Ishikawa (cell line): ENCODE results near the gene ZFP91.

ENCODE experiments used
- CEBPB ChIP-seq: IDR thresholded peaks from 2 replicates; pipeline ENCODE4 v1.6.1; 2012
- CREB1 ChIP-seq: IDR thresholded peaks from 2 replicates; pipeline ENCODE4 v1.6.1; 2012; ENCODE audit warnings: low read depth
- EGR1 ChIP-seq: IDR thresholded peaks from 2 replicates; pipeline ENCODE4 v1.6.1; 2012
- EP300 ChIP-seq: IDR thresholded peaks from 2 replicates; pipeline ENCODE4 v1.6.1; 2012; ENCODE audit warnings: borderline replicate concordance
- FOXM1 ChIP-seq: IDR thresholded peaks from 2 replicates; pipeline ENCODE4 v1.6.1; 2012; ENCODE audit warnings: low read depth, borderline replicate concordance
- MAX ChIP-seq: IDR thresholded peaks from 2 replicates; pipeline ENCODE4 v1.6.1; 2012
- NFIC ChIP-seq: IDR thresholded peaks from 2 replicates; pipeline ENCODE4 v1.6.1; 2012
- RAD21 ChIP-seq: IDR thresholded peaks from 2 replicates; pipeline ENCODE4 v1.6.1; 2012; ENCODE audit warnings: low read depth
- REST ChIP-seq: IDR thresholded peaks from 2 replicates; pipeline ENCODE4 v1.6.1; 2012; ENCODE audit warnings: low read depth, mild to moderate bottlenecking
- TAF1 ChIP-seq: IDR thresholded peaks from 2 replicates; pipeline ENCODE4 v1.6.1; 2012; ENCODE audit warnings: low read depth, mild to moderate bottlenecking
- TCF12 ChIP-seq: IDR thresholded peaks from 2 replicates; pipeline ENCODE4 v1.6.1; 2012; ENCODE audit warnings: low read depth
- TEAD4 ChIP-seq: IDR thresholded peaks from 2 replicates; pipeline ENCODE4 v1.6.1; 2012
- USF1 ChIP-seq: IDR thresholded peaks from 2 replicates; pipeline ENCODE4 v1.6.1; 2012
- YY1 ChIP-seq: IDR thresholded peaks from 2 replicates; pipeline ENCODE4 v1.6.1; 2012; ENCODE audit warnings: low read depth
- ZBTB7A ChIP-seq: IDR thresholded peaks from 2 replicates; pipeline ENCODE4 v1.6.1; 2012; ENCODE audit warnings: low read depth

Gene ZFP91

GRCh38 chr11:58628446-58628845, 49.6 kb downstream of the ZFP91 start:
- TF ChIP-seq USF1, result no peak
- no peak for TF ChIP-seq TEAD4
- TF ChIP-seq YY1, result no peak
- TF ChIP-seq TCF12, result no peak
- no peak for TF ChIP-seq REST
- TF ChIP-seq EGR1, result no peak

- TF ChIP-seq RAD21 (peak; percentile 48), EP300 (no peak), TAF1 (no peak), TEAD4 (no peak), REST (no peak)
Measured at GRCh38 chr11:58629857-58630256, 51.0 kb downstream of the ZFP91 start.

GRCh38 chr11:58631378-58631777, 52.5 kb downstream of the ZFP91 start:
- TF ChIP-seq TEAD4 (no peak), FOXM1 (no peak), ZBTB7A (no peak), MAX (no peak), TCF12 (no peak), REST (no peak), TAF1 (no peak)

GRCh38 chr11:58632510-58632909, 53.6 kb downstream of the ZFP91 start:
- TF ChIP-seq RAD21 (no peak), TEAD4 (no peak), YY1 (no peak), EGR1 (no peak), ZBTB7A (no peak), REST (no peak), CREB1 (no peak), CEBPB (no peak), TAF1 (no peak)

- TF ChIP-seq EP300, result no peak
- no peak for TF ChIP-seq EGR1
- TF ChIP-seq CEBPB, result no peak
- no peak for TF ChIP-seq USF1
- no peak for TF ChIP-seq MAX
- no peak for TF ChIP-seq NFIC
- TF ChIP-seq RAD21, result no peak
- no peak for TF ChIP-seq REST
- no peak for TF ChIP-seq FOXM1
- no peak for TF ChIP-seq TCF12
- TF ChIP-seq ZBTB7A, result no peak
Measured at GRCh38 chr11:58636587-58636986, 57.7 kb downstream of the ZFP91 start.
